Measurements from ENCODE around the gene FOXP1. TPM values are rescaled to one million over a fixed set of nuclear protein-coding genes. Genes with fewer than 3 reads are reported as not detected.

The FOXP1 gene
- total RNA-seq, 2 donors from 2014 or later: 59.7 to 65.4 TPM

DNA sequence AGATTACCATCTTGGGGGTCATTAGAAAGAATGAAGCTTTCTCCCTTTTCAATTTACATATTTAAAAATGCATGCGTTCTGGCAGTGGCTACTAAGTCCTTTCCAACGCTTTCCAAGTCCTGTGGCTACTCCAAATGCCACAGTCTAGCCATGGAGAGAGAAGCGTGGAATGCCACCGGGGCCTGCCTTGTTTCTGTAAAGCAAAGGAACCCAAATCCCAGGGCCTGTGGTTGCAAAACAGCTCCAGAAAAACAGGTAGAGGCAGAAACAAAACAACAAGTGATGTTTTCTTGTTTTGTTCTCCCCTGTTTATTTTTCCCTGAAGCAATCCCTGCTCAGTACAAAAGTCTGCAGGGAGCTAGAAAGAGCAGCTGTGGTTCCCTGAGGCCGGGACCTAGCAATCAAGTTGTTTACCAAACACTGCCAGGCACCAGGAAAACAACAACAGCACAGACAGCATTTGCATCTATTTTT is 85.5 kb downstream of the FOXP1 start:
- Mint-ChIP-seq H3K27ac (no peak overlapping the region), H3K9me3 (no peaks in the 10 kb centered on the region), H3K4me3 (no peak overlapping the region), H3K36me3 (no peaks in the 10 kb centered on the region), H3K27me3 (no peaks in the 10 kb centered on the region), H3K4me1 (ENCODE audit: low read depth in 2 of 2) (peaks cover 30 to 42% of the 10 kb centered on the region in 2 donors)
- no peak for ATAC-seq
- no peak for DNase-seq (ENCODE audit: low spot score)

DNA sequence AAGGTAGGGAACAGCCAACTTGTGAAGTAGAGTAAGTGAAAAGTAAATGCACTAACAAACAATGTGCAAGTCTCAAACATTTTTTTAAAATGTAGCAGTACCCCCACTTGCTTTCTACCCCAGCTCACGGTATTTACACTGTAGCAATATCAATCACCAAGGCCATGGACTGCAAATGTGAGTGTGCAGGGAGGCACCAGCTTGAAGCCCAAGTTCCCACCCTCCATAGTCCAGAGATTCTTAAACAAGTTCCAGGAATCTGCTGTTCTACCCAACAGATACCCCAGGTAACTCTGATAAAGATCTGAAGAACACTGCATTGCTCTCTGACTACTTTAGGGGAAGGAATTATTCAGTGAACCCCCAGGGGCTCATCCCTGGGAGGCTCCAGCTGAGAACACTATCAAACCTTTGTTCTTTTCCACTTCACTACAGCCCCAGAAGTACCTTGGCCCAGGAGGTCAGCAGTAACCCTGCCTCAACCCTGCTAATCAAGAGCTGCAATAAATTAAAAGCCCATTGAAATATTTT is 86.1 kb downstream of the FOXP1 start:
- DNase-seq (ENCODE audit: low spot score) (no peak), ATAC-seq (no peak)
- H3K4me1 Mint-ChIP-seq (ENCODE audit: low read depth in 2 of 2): peaks cover 36 to 48% of the 10 kb centered on the region in 2 donors
- no peak overlapping the region for H3K4me3 Mint-ChIP-seq
- H3K9me3 Mint-ChIP-seq: peaks cover 2% of the 10 kb centered on the region
- H3K27ac Mint-ChIP-seq: peak overlapping the region in 1 of 2 donors; percentile 74
- H3K27me3 Mint-ChIP-seq: no peaks in the 10 kb centered on the region
- H3K36me3 Mint-ChIP-seq: peaks cover 5% of the 10 kb centered on the region

GRCh38 chr3:71495708-71496472 is 87.6 kb downstream of the FOXP1 start:
- H3K4me3 Mint-ChIP-seq: peak overlapping the region; percentile 67
- H3K27me3 Mint-ChIP-seq: no peaks in the 10 kb centered on the region
- H3K9me3 Mint-ChIP-seq: peaks cover 3% of the 10 kb centered on the region
- H3K4me1 Mint-ChIP-seq (ENCODE audit: low read depth in 2 of 2): peaks cover 42 to 51% of the 10 kb centered on the region in 2 donors
- ATAC-seq (peak; percentile 90), DNase-seq (ENCODE audit: low spot score) (no peak)
- peaks cover 12% of the 10 kb centered on the region for H3K36me3 Mint-ChIP-seq
- peak overlapping the region; percentile 64 to 74 for H3K27ac Mint-ChIP-seq

GRCh38 chr3:71494212-71494611 is 89.3 kb downstream of the FOXP1 start:
- Mint-ChIP-seq H3K36me3 (peaks cover 12% of the 10 kb centered on the region), H3K4me1 (ENCODE audit: low read depth in 2 of 2) (peaks cover 46% of the 10 kb centered on the region in 2 donors), H3K27ac (peak overlapping the region; percentile 64 to 74), H3K4me3 (peak overlapping the region; percentile 58), H3K9me3 (peaks cover 3% of the 10 kb centered on the region), H3K27me3 (no peaks in the 10 kb centered on the region)
- DNase-seq (ENCODE audit: low spot score) (no peak), ATAC-seq (no peak)

DNA sequence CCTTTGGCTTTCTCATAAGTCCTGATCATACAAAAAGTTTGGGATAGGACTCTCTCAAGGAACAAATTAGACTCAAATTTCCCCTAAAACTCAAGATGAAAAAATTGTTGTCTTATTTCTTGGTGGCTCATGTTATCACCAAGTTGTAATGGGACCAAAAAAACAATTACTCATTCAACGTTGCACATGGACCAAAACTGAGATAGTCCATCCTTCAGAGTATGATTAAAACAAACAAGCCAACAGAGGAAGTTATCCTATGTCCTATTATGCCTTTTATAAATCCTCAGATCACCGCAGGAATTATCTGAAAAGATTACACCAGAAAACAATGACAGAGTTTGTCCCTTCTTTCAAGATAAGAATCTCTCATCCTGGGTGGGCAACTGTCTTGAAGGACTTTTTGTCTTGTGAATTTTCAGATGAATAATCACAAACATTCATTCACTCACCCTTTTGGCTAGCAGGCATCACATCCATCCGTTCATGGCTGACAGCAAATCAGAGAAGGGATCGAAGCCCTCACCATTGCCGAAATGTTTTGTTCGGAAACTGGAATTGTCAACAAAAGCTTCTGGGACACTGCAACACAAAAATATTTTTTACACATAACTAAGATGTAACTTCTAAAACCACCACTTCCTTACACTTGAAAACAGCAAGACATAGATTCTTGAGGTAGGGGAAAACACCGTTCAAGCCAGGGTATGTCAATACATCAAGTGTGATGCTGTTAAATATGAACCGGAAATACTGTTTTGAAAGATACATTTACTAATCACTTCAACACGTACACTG is 90.4 kb downstream of the FOXP1 start:
- peaks cover 12% of the 10 kb centered on the region for H3K36me3 Mint-ChIP-seq
- ATAC-seq (peak; percentile 79 to 81), DNase-seq (ENCODE audit: low spot score) (no peak)
- H3K9me3 Mint-ChIP-seq: peaks cover 3% of the 10 kb centered on the region
- peak overlapping the region; percentile 75 for H3K4me3 Mint-ChIP-seq
- no peaks in the 10 kb centered on the region for H3K27me3 Mint-ChIP-seq
- peak overlapping the region; percentile 64 to 90 for H3K27ac Mint-ChIP-seq
- H3K4me1 Mint-ChIP-seq (ENCODE audit: low read depth in 2 of 2): peaks cover 46% of the 10 kb centered on the region in 2 donors

- Mint-ChIP-seq H3K9me3 (peaks cover 3% of the 10 kb centered on the region), H3K27me3 (no peaks in the 10 kb centered on the region), H3K27ac (peak overlapping the region; percentile 64 to 90), H3K4me3 (peak overlapping the region; percentile 75), H3K4me1 (ENCODE audit: low read depth in 2 of 2) (peaks cover 46 to 47% of the 10 kb centered on the region in 2 donors), H3K36me3 (peaks cover 12% of the 10 kb centered on the region)
- ATAC-seq: no peak
- DNase-seq (ENCODE audit: low spot score): no peak
These were observed 91.0 kb downstream of the FOXP1 start for GRCh38 chr3:71492566-71492965.

- ATAC-seq: no peak
- DNase-seq (ENCODE audit: low spot score): no peak
- Mint-ChIP-seq H3K27me3 (no peaks in the 10 kb centered on the region), H3K36me3 (peaks cover 12% of the 10 kb centered on the region), H3K27ac (peak overlapping the region in 1 of 2 donors; percentile 90), H3K4me3 (no peak overlapping the region), H3K9me3 (peaks cover 3% of the 10 kb centered on the region), H3K4me1 (ENCODE audit: low read depth in 2 of 2) (peaks cover 48 to 49% of the 10 kb centered on the region in 2 donors)
These were observed 92.3 kb downstream of the FOXP1 start for GRCh38 chr3:71491154-71491752.

GRCh38 chr3:71490692-71491091 is 92.8 kb downstream of the FOXP1 start:
- no peak overlapping the region for H3K4me3 Mint-ChIP-seq
- no peak for ATAC-seq
- H3K9me3 Mint-ChIP-seq: peaks cover 3% of the 10 kb centered on the region
- no peak overlapping the region for H3K27ac Mint-ChIP-seq
- no peaks in the 10 kb centered on the region for H3K27me3 Mint-ChIP-seq
- DNase-seq (ENCODE audit: low spot score): no peak
- H3K4me1 Mint-ChIP-seq (ENCODE audit: low read depth in 2 of 2): peaks cover 42 to 46% of the 10 kb centered on the region in 2 donors
- H3K36me3 Mint-ChIP-seq: peaks cover 12% of the 10 kb centered on the region

DNA sequence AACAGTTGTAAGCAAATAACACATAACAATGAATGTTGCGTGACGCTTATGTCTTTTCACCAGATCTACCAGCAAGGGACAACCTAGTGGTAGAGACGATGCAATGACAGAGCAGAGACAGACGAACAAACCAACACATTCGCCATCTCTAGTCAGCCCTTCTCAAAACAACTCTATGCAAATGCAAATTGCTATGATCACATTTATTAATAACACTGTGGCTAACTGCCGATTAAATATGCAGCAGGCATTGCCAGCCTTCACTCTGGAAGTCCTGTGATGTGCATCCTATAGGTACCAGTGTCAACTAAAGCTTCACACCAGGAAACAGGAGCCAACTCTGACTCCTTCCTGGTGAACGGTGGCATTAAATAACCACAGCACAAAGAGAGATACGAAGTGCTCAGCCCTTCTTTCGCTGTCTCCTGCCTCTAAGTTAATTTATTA is 94.2 kb downstream of the FOXP1 start:
- peaks cover 3% of the 10 kb centered on the region for H3K9me3 Mint-ChIP-seq
- H3K36me3 Mint-ChIP-seq: peaks cover 12% of the 10 kb centered on the region
- ATAC-seq (no peak), DNase-seq (ENCODE audit: low spot score) (no peak)
- H3K27ac Mint-ChIP-seq: peak overlapping the region in 1 of 2 donors; percentile 18
- peaks cover 30 to 38% of the 10 kb centered on the region in 2 donors for H3K4me1 Mint-ChIP-seq (ENCODE audit: low read depth in 2 of 2)
- H3K4me3 Mint-ChIP-seq: no peak overlapping the region
- H3K27me3 Mint-ChIP-seq: no peaks in the 10 kb centered on the region

DNA sequence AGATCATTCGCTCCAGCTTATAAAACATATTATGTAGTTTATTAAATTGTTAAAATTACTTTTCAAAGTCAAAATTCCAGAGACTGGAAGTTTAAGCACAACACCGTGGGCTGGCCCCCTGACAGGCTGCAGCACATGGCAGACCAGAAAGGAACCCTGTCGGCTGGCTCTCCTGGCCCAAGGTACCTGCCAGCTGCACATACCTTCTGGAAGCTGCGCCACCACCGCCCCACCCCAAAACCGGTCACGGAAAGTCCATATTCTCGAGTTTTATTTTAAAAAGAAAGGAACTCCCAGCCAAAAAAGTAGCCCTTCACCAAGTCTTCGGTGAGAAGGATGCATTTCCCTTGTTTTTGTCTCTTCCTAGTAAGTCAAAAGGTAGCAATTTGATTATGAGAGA is 94.6 kb downstream of the FOXP1 start:
- DNase-seq (ENCODE audit: low spot score) (no peak), ATAC-seq (no peak)
- no peaks in the 10 kb centered on the region for H3K27me3 Mint-ChIP-seq
- H3K4me1 Mint-ChIP-seq (ENCODE audit: low read depth in 2 of 2): peaks cover 26 to 34% of the 10 kb centered on the region in 2 donors
- peaks cover 12% of the 10 kb centered on the region for H3K36me3 Mint-ChIP-seq
- no peak overlapping the region for H3K4me3 Mint-ChIP-seq
- no peak overlapping the region for H3K27ac Mint-ChIP-seq
- H3K9me3 Mint-ChIP-seq: peaks cover 3% of the 10 kb centered on the region

DNA sequence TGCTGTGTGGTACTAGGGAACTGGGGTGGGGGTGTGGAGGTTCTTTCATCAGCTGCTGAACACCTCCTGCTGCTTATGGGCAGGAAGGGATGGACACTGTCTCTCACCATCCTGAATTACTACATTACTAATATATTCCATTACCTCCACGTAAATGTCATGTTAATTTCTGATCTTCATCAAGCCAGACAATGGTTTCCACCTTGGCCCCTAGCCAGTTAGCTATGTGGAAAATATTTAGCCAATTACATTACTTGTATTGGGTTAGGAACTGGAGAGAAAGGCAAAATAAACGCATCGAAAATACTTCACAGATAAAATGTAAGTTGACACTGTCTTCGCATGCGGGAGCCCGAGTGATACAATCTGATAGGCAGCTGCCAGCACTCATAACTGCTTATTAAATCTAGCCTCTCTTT is 95.1 kb downstream of the FOXP1 start:
- Mint-ChIP-seq H3K4me1 (ENCODE audit: low read depth in 2 of 2) (peaks cover 24 to 32% of the 10 kb centered on the region in 2 donors), H3K27me3 (no peaks in the 10 kb centered on the region), H3K27ac (no peak overlapping the region), H3K36me3 (peaks cover 12% of the 10 kb centered on the region), H3K4me3 (no peak overlapping the region), H3K9me3 (peaks cover 3% of the 10 kb centered on the region)
- DNase-seq (ENCODE audit: low spot score): no peak
- no peak for ATAC-seq

DNA sequence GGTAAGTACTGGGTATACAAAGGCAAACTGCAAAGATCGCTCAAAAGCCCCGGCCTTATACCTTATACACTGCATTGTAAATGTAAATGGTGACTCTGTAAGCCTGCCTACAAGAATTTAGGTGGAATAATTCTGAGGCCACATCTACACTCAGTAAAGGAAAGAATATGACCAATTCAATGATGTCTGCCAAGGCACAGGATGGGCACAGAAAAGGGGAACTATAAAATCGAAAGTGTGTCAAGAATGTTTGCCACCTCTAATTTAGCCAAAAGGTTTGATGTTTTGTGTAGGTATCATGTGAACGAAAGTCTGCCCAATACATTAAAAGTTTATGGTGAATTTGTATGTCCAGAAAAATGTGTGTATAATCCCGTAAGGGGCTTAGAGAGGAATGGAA is 96.1 kb downstream of the FOXP1 start:
- H3K36me3 Mint-ChIP-seq: peaks cover 8% of the 10 kb centered on the region
- ATAC-seq: no peak
- H3K27me3 Mint-ChIP-seq: no peaks in the 10 kb centered on the region
- peak overlapping the region; percentile 15 for H3K4me3 Mint-ChIP-seq
- H3K4me1 Mint-ChIP-seq (ENCODE audit: low read depth in 2 of 2): peaks cover 14 to 23% of the 10 kb centered on the region in 2 donors
- peak overlapping the region; percentile 18 to 59 for H3K27ac Mint-ChIP-seq
- H3K9me3 Mint-ChIP-seq: peaks cover under 1% of the 10 kb centered on the region
- no peak for DNase-seq (ENCODE audit: low spot score)

DNA sequence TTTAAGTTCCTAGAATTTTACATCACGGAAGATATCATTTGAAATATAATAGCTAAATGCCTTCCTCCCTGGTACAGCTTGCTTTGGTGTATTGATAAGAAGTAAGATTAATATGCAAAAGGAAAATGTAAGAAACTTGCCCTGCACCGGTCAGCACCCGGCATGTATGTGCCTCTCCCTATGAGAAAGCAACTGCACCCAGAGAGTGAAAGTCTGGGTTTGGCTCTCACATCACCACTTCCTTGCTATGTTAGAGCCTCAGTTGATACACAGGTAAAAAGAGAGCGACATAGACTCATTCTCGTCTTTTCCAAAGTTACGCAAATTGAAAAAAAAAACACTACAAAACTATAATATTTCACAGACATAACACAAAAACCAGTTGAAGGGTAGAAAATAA is 96.7 kb downstream of the FOXP1 start:
- Mint-ChIP-seq H3K4me3 (peak overlapping the region; percentile 15), H3K9me3 (no peaks in the 10 kb centered on the region), H3K27me3 (no peaks in the 10 kb centered on the region), H3K27ac (peak overlapping the region; percentile 18 to 59), H3K36me3 (peaks cover 5% of the 10 kb centered on the region), H3K4me1 (ENCODE audit: low read depth in 2 of 2) (peaks cover 11 to 21% of the 10 kb centered on the region in 2 donors)
- ATAC-seq (peak in 1 of 2 donors; percentile 49), DNase-seq (ENCODE audit: low spot score) (no peak)

All from natural killer cell treated with Interleukin-12 subunit alpha and Interleukin-12 subunit beta and Interleukin-15 and Interleukin-18, amount 100 ng/mL, for 72 hours (primary cell).